ENCODE results near the gene GPR37L1.
"Not testable (repeated sequence)": the region's sequence is repeated elsewhere in the genome, so short reads cannot be mapped to it uniquely, and the experiment has no call there.

GPR37L1 gene

GRCh38 chr1:202107801-202108731 lies 14.7 kb upstream of the GPR37L1 start:
- no peak for TF ChIP-seq CTCF (IDR thresholded peaks at IDR 0.05; ENCODE audit: low read depth, low read length, missing control alignments)
- DNase-seq (ENCODE audit: low read depth), result no peak
- in situ Hi-C loops (cut with HindIII; ENCODE audit: low sequenced_read_pairs), result loop anchor here (10.0 kb wide), 1 partner anchor 103 kb away; no protein-coding TSS in a partner anchor
- H3K4me3 ChIP-seq (ENCODE audit: low read depth, low read length), result no peak overlapping the region

GRCh38 chr1:202110977-202111376 lies 11.7 kb upstream of the GPR37L1 start:
- TF ChIP-seq CTCF (IDR thresholded peaks at IDR 0.05; ENCODE audit: low read depth, low read length, missing control alignments), result no peak
- DNase-seq (ENCODE audit: low read depth), result no peak
- H3K4me3 ChIP-seq (ENCODE audit: low read depth, low read length), result no peak overlapping the region
- in situ Hi-C loops (cut with HindIII; ENCODE audit: low sequenced_read_pairs), result no loop called here

- H3K4me3 ChIP-seq (ENCODE audit: low read depth, low read length); DNase-seq (ENCODE audit: low read depth); in situ Hi-C loops (cut with HindIII; ENCODE audit: low sequenced_read_pairs): not testable (repeated sequence)
These were observed 11.1 kb upstream of the GPR37L1 start for GRCh38 chr1:202111589-202111988.

- no peak for TF ChIP-seq CTCF (IDR thresholded peaks at IDR 0.05; ENCODE audit: low read depth, low read length, missing control alignments)
- in situ Hi-C loops (cut with HindIII; ENCODE audit: low sequenced_read_pairs), result no loop called here
- DNase-seq (ENCODE audit: low read depth), result no peak
- no peak overlapping the region for H3K4me3 ChIP-seq (ENCODE audit: low read depth, low read length)
These were observed 9.6 kb upstream of the GPR37L1 start for GRCh38 chr1:202112859-202113689.

GRCh38 chr1:202113690-202114300 lies 8.9 kb upstream of the GPR37L1 start:
- no peak for DNase-seq (ENCODE audit: low read depth)
- in situ Hi-C loops (cut with HindIII; ENCODE audit: low sequenced_read_pairs), result no loop called here
- no peak for TF ChIP-seq CTCF (IDR thresholded peaks at IDR 0.05; ENCODE audit: low read depth, low read length, missing control alignments)
- no peak overlapping the region for H3K4me3 ChIP-seq (ENCODE audit: low read depth, low read length)

- no peak for TF ChIP-seq CTCF (IDR thresholded peaks at IDR 0.05; ENCODE audit: low read depth, low read length, missing control alignments)
- H3K4me3 ChIP-seq (ENCODE audit: low read depth, low read length), result no peak overlapping the region
- DNase-seq (ENCODE audit: low read depth), result no peak
- in situ Hi-C loops (cut with HindIII; ENCODE audit: low sequenced_read_pairs), result no loop called here
These were observed 6.4 kb upstream of the GPR37L1 start for GRCh38 chr1:202116287-202116686.
